Measurements from ENCODE around the gene MAD1L1. TPM values are rescaled to one million over a fixed set of nuclear protein-coding genes. Genes with fewer than 3 reads are reported as not detected.

Gene MAD1L1
- total RNA-seq, 1 donor from 2014 or later = 32.2 TPM

DNA sequence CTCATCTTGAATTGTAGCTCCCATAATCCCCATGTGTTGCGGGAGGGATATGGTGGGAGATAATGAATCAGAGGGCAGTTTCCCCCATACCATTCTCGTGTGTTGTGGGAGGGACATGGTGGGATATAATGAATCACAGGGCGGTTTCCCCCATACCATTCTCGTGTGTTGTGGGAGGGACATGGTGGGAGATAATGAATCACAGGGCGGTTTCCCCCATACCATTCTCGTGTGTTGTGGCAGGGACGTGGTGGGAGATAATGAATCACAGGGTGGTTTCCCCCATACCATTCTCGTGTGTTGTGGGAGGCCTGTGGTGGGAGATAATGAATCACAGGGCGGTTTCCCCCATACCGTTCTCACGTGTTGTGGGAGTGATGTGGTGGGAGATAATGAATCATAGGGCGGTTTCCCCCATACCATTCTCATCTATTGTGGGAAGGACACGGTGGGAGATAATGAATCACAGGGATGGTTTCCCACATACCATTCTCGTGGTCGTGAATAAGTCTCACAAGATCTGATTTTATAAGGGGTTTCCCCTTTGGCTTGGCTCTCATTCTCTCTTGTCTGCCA, 271.0 kb downstream of the MAD1L1 start:
- no peak for DNase-seq (ENCODE audit: low spot score)

DNA sequence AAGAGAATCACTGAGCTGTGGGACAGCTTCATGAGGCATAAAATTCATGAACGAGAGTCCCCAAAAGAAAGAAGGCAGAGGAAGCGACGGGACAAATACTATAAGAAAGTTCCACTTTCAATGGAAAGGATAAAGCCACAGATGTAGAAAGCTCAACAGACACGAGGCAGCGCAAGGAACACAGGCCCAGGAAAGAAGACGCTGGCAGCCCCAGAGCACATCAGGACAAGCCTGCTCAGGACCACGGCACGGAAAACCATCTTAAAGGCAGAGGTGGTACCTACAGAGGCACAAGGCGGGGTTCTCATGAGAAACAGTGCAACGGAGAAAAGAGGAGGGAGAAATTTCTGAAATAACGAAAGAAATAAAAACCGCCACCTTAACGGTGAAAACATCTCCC, 273.4 kb downstream of the MAD1L1 start:
- no peak for DNase-seq (ENCODE audit: low spot score)

DNA sequence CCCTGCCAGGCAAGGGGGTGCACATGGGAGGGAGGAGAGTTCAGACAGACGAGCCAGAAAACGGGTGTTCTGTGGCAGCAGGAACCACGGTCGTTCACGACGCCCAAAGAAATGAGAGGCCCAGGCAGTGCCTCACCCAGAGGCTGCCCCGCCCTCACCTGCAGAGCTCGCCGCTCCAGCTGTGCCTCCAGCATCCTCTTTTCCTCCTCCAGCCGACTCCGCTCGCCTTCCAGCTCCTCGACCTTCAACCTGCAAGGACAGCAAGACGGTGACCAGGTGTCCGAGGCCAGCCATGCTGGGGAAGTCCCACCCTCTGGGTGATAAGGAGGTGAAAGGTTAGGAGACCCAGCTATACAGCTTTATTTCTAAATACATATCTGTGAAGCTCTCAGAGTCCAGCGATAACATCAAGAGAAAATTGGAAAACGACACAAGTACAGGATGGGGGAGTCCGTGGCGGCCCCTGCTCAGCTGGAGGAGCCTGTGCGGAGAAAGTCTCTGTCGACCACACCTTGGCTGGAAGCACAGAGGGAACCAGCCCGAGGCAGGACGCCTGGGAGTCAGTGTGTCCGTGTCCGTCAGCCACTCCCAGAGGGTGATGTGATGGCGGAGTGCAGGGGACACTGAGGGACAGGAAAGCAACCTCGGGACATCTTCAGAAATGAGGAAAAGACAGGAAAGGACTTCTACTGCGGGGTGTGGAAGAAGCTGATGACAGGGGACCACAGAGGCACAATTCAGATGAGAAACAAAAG, 275.1 kb downstream of the MAD1L1 start:
- DNase-seq (ENCODE audit: low spot score) = no peak

DNA sequence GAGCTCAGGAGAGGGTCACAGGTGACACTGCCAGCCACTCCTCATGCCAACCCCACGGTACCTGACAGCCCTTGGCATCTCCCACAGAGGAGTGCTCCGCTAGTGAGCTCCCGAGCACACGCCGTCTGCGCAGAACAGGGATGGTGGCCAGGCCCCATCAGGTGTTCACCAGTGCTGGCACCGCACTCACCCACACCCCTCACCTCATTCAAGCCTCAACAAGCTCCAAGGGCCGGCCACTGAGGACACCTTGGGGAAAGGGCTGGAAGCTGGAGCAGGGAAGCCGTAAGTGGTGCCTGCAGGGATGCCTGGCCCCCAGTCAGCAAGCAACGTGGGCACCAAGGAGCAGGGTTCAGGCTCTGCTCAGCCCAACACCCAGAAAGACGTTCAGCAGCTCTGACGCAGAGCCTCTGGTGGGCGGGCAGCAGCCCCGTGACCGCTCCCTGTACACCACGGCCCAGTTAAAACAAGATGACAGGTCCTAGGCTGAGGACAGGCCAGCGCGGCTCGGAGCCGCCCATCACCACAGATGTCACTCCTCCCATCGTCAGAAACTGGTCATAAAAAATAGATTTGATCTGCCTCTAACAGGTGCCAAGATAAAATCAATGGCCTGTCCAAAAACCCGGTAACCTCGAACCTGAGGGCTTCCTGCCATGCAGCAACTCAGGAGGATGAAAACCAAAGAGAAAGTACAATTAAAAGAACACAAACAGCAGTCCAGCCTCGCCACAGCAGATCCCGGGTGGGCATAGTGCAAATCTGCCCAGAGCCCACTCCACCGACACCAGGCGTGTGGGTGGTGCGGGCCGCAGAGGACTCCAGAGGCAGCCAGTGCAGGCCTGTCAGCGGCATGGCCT, 275.9 kb downstream of the MAD1L1 start:
- no peak for DNase-seq (ENCODE audit: low spot score)

GRCh38 chr7:1956141-1956540, 276.6 kb downstream of the MAD1L1 start:
- DNase-seq (ENCODE audit: low spot score) = no peak

- no peak for DNase-seq (ENCODE audit: low spot score)
Measured at GRCh38 chr7:1954366-1955004, 278.3 kb downstream of the MAD1L1 start.

DNA sequence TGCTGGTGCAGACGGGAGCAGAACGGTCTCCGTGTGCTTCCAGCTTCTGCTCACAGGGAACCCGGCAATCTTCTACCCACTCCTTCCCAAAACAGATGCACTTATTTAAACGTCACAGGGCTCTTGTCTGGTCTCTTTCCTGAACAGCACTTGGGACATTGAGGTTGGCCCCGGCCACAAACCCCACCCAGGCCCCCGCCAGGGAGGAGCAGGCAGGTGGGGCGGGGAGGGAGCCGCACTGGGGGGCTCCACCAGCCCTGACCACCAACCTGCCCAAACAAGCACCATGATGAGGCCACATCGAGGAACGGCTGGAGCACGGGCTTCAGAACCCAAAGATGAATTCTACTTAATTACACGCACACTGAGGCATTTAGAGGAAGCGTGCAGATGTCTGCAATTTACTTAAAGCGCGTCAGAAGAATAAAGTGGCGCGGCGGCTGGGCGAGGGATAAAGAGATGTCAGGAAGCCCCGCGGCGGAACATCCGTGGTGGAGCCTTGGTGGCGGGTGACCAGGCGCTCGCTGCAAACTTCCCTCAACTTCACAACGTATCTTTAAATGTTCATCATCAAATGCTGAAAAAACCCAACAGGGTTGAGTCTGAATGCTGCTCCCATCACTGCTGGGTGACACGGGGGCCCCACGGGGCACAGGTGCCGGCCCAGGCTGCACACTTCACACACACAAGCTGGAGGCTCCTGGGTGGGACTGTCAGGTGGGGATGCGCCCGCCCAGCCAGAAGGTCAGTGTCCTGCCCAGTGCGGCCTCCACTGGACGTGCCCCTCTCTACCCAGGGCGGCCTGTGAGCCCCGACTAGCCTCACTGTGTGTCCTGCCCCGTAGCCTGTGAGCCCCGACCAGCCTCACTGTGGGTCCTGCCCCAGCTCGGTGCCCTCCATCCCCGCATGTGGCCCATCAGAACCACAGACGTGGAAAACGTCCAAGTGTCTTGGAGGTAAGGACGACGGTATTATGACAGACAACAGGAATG, 279.2 kb downstream of the MAD1L1 start:
- no peak for DNase-seq (ENCODE audit: low spot score)

DNA sequence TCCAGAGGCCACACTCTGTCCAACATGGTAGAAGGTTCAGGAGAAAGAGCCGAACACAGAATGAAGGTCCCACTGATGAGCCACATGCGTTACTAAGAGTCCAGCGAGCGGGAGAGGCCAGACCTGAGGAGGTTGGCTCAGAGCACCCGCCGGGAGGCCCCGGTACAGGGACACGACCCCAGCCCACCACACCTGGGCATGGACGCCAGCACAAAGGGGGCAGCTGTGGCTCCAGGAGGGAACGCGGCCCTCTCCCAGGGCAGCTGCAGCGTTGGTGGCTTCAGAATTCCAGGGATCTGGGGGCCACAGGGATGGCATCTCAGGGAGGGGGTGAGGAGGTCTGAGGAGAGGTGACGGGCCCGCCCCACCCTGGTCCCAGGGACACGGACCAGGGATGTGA, 280.0 kb downstream of the MAD1L1 start:
- DNase-seq (ENCODE audit: low spot score) = no peak

- no peak for DNase-seq (ENCODE audit: low spot score)
Measured at GRCh38 chr7:1952169-1952760, 280.5 kb downstream of the MAD1L1 start.

DNA sequence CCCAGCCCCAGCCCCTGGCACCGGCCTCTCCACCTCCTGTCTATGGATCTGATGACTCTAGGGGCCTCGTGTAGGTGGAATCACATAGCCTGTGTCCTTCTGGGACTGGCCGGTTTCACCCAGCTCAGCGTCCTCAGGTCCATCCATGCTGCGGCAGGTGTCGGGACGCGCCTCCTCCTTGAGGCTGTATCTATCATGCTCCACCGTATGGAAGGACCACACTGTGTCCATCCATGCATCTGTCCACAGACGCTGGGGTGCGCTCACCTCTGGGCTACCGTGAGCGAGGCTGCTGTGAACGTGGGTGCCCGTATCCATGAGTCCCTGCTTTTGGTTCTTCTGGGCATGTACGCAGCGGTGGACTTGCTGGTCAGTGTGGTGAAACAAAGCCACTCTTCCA, 281.1 kb downstream of the MAD1L1 start:
- DNase-seq (ENCODE audit: low spot score) = no peak

GRCh38 chr7:1951159-1951536, 281.6 kb downstream of the MAD1L1 start:
- no peak for DNase-seq (ENCODE audit: low spot score)

- no peak for DNase-seq (ENCODE audit: low spot score)
Measured at GRCh38 chr7:1950452-1951158, 282.1 kb downstream of the MAD1L1 start.

DNA sequence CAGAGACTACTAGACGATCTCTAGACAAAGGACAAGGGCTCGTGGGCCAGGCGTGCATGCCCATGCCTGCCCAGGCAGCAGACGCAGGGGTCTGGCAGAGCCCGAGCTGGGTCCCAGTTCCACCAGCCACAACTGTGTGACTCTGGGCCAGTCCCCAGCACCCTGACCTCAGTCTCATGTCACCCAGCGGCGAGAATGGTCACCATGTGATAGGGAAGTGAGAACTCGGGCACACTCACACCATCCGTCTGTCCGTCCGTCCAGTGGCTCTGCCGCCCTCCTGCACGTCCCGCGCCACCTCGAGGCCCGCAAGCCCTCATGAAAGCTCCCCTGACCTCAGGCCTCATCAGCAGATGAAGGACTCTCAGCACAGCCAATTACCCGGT, 282.7 kb downstream of the MAD1L1 start:
- no peak for DNase-seq (ENCODE audit: low spot score)

- DNase-seq (ENCODE audit: low spot score) = no peak
Measured at GRCh38 chr7:1949681-1950055, 283.1 kb downstream of the MAD1L1 start.

DNA sequence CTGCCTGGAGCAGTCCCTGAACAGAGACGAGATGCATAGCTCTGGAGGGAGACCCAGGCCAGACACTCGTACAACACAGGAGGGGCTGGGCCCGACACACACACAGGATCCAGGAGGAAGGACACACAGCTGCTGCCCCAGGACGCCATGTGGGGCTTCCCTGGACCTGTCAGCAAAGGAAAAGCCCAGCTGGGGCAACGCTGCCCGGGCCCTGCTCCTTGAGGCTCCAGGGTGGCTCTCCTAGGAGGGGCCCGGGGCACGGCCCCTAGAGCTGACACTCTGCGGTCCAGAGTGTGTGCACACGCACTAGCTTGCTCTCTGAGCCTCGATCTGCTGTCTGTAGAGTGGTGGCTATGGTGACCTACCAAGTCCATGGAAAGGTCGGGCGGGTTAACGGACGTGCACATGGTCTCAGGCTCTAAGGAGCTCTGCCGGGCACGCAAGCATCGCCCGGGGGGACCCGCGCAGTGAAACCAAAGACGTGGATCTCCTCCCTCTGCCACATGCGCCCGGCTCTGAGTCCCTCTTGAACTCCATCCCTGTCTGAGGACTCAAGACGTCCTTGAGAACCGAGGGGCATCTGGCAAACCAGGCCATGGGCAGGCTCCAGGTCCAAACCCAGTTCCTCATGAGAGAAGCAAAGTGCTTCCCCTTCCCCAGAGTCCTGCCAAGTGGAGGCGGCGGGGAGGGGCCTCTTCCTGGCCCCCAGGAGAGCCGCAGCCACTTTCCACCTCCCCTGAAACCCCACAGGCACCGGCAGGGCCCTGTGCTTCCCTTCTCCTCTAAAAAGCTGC, 283.7 kb downstream of the MAD1L1 start:
- DNase-seq (ENCODE audit: low spot score) = no peak

GRCh38 chr7:1948301-1948796, 284.4 kb downstream of the MAD1L1 start:
- no peak for DNase-seq (ENCODE audit: low spot score)

GRCh38 chr7:1947586-1948217, 285.0 kb downstream of the MAD1L1 start:
- DNase-seq (ENCODE audit: low spot score) = no peak
